HG02840 (cell line): ENCODE measurements around the gene TFEC.

Source experiments
- ATAC-seq: cut with Tn5 transposase; IDR thresholded peaks from one replicate; pipeline ENCODE4 v1.9.1; 2021; ENCODE audit warnings: mild to moderate bottlenecking, moderate library complexity, moderate number of reproducible peaks; ENCODE audit not compliant: unreplicated experiment, low FRiP score

TFEC gene

GRCh38 chr7:115997221-115997620 is 33.3 kb downstream of the TFEC start:
- no peak for ATAC-seq

- no peak for ATAC-seq
Observed at GRCh38 chr7:115995701-115996100, 34.9 kb downstream of the TFEC start.

- no peak for ATAC-seq
Observed at GRCh38 chr7:115988401-115988800, 42.2 kb downstream of the TFEC start.

- ATAC-seq: no peak
Observed at GRCh38 chr7:115987486-115987885, 43.1 kb downstream of the TFEC start.

- ATAC-seq: no peak
Observed at GRCh38 chr7:115984105-115984504, 46.5 kb downstream of the TFEC start.

- ATAC-seq: no peak
Observed at GRCh38 chr7:115980159-115980558, 50.4 kb downstream of the TFEC start.

GRCh38 chr7:115976651-115977050 is 53.9 kb downstream of the TFEC start:
- ATAC-seq: no peak

GRCh38 chr7:115975766-115976165 is 54.8 kb downstream of the TFEC start:
- no peak for ATAC-seq

GRCh38 chr7:115973406-115973805 is 57.2 kb downstream of the TFEC start:
- no peak for ATAC-seq

- ATAC-seq: no peak
Observed at GRCh38 chr7:115971506-115971905, 59.1 kb downstream of the TFEC start.

GRCh38 chr7:115968596-115968995 is 62.0 kb downstream of the TFEC start:
- no peak for ATAC-seq

GRCh38 chr7:115968171-115968570 is 62.4 kb downstream of the TFEC start:
- no peak for ATAC-seq

- no peak for ATAC-seq
Observed at GRCh38 chr7:115965796-115966475, 64.6 kb downstream of the TFEC start.

GRCh38 chr7:115965236-115965635 is 65.3 kb downstream of the TFEC start:
- ATAC-seq: no peak

- ATAC-seq: no peak
Observed at GRCh38 chr7:115964799-115965198, 65.8 kb downstream of the TFEC start.

- ATAC-seq: no peak
Observed at GRCh38 chr7:115962340-115962739, 68.2 kb downstream of the TFEC start.

GRCh38 chr7:115953592-115954255 is 76.8 kb downstream of the TFEC start:
- no peak for ATAC-seq

- no peak for ATAC-seq
Observed at GRCh38 chr7:115952832-115953231, 77.7 kb downstream of the TFEC start.

GRCh38 chr7:115951547-115951946 is 79.0 kb downstream of the TFEC start:
- ATAC-seq: no peak

GRCh38 chr7:115941703-115942268 is 88.8 kb downstream of the TFEC start:
- no peak for ATAC-seq

GRCh38 chr7:115940460-115941060 is 90.0 kb downstream of the TFEC start:
- ATAC-seq: no peak

- ATAC-seq: no peak
Observed at GRCh38 chr7:115937960-115938359, 92.6 kb downstream of the TFEC start.
